ENCODE results near the gene CLCN7.

CLCN7 gene

DNA sequence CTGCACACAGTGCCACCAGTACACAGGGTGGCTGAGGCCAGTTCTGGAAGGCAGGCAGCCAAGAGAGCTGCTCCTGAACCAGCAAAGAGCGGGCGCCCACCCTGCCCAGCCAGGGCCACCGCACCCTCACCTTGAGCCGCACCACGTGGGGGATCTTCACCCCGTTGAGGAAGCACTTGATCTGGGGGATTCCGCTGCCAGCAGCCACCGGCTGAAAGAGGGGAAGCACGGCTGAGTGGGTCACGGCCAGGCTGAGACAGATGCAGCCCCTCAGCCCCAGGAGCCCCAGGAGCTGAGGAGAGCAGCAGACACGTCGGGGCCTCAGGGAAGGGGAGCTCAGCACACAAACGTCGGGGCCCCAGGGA, 15.9 kb downstream of the CLCN7 start:
- DNase-seq, result no peak

DNA sequence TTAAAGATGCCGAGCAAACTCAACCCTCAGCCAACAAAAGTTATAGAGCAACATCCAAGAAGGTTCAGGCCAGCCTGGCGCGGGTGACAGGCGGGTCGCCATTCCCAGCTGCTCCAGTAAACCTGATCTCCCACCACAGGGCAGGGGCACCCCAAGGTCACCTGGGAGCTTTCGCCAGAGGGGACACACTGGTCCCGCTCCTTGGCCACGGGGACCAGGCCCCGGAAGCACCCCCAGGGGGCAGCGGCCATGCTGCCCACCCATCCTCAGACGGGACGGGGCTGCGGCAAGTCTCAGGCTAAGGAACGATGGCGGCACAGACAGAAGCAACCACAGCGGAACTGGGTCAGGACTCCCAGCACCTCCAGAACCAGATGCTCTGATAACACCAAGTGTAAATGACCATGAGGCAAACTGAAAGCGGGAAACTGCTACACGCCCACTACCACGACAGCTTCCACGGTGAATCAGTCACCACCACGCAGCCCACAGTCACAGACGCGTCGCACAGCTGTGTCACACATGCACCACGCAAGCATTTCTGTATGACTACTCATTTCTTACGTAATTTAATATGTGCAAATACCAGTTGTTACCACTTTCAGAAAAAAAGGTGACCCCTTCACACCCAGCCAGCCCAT, 16.4 kb downstream of the CLCN7 start:
- no peak for DNase-seq

DNA sequence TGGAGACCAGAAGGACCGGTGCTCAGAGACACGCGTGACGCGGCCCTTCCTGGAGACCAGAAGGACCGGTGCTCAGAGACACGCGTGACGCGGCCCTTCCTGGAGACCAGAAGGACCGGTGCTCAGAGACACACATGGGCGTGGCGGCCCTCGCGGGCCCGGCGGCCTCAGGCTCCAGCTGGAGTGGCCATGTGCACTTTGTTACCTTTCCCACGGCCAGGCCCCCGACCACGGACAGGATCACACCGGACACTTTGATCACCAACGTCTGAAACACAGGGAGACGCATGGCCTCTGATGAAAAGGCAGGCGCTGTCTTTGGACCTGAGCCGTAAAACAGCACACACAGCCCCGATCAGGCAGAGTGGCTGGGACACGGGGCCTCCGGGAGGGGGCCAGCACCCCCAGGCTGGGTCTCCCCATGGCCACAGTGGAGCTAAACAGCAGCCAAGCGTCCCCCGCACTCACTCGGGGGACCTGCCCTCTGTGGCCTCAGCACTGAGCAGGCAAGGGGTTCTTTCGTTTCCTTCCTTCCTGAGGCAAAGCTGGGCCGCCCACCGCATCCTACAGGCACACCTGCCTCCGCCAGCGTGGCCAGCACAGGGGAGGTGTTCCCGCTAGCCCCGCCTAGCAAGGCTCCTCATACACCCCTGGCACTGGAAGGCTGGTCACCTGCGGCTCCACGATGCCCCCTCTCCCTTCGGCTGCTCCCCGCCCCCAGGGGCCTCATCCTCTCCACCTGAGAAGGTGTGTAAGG, 17.2 kb downstream of the CLCN7 start:
- DNase-seq, result no peak

DNA sequence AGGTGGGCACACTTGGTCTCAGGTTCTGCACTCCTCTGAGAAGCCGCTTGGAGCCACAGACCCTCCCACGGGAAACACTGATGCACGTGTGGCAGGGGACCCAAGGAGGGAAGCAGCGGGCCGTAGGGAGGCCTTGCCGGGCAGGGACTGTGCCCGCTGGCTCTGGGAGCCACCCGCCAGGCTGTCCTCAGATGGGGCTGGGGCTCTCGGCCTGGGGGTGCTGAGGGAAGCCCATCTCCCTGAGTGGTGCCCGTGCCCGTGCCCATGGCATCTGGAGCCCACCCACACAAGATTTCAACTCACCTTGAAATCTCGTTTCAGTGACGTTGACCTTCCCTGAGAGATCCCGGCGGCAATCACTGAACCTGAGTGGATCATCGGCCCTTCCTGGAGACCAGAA, 17.9 kb downstream of the CLCN7 start:
- no peak for DNase-seq

DNA sequence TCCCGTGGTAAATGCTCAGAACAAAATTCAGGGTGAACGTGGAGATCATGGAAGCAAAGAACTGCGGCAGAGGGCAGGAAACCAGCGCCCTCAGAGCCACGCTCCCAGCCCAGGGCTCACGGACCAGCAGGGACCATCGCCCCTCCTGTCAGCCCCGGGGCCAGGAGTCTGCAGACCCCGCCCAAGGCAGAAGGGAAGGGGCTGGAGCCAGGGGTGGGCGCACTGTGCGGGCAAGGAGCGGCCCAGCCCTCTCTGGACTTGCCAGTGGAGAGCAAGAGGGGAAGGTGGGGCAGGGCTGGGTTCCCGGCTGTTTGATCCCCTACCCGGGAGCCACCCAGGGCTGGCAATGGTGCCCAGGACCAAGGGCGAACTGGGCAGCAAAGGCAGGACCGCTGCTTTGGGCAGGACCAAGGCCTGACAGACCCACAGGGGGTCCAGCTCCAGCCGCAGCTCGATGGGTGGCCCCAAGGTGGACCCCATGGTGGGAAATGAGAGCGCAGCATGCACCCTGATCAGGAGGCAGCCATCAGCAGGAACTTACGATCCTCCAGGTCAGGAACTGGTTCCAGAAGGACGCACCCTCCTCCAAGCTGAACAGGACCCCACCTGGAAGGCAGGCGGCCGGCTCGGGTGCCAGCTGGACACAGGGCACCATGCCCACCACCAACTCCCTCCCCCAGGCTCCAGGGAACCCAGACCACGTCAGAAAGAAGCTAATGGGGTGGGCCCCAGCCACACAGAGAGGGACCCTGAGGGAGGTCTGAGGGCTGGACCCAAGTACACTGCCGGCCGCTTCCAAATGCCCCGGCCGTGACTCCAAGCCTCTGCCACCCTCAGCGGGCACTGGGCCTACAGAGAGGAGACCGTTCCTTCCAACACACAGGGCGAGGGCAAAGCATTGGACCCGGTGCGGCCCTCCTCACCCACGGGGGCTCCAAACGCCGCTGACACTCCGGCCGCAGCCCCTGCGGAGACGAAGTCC, 19.3 kb downstream of the CLCN7 start:
- DNase-seq, result no peak

DNA sequence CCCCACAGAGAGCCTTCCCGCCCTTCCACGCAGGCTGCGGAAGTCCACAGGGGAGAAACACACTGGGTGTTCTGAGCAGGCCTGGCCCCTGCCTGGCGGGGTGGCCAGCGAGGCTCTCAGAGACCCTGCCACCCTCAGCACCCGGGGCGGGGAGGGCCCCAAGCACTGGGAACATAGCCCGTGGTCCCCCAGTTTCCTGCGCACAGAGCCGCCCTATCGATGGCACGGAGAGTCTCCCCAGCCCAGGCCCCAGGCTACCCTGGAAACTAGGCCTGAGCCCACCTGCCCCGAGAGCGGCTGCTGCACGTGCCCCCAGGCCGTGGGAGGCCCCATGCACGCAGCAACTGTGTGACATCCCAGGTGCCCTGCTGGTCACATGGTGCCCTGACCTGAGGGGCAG, 20.3 kb downstream of the CLCN7 start:
- DNase-seq, result no peak

DNA sequence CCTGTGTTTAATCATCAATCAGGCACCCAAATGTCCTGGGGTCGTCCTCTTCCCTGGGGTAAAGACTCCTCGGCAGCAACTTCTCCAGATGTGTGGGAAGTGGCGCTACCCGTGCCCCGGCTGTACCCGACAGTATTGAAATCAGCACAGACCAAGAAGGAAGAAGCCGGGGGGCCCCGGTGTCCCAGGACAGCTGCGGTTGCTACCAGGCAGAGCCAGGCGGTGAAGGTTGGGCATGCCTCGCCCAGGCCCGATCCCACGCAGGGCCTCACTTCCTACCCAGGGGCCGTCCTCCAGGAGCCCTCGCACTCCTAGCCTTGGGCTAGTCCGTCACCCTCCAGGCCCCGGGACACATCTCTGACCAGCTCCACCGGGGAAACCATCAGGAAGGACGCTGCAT, 21.5 kb downstream of the CLCN7 start:
- no peak for DNase-seq

DNA sequence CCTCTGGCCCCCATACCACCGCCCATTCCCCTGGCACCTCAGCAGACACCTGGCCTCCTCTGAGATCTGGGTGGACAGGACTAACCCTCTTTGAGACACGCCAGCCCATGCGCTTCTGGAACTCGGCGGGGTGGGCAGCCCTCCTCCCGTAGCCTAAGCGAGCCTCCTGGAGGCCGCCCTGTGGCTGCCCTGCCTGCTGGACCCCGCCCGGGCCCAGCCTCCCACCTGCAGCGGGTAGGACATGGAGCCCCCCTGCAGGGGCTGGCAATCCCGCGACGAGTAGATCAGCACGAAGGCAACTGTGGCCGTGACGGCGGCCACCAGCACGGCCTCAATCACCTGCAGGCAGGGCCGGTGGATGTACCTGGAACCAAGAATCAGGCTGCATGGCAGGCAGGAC, 22.3 kb downstream of the CLCN7 start:
- no peak for DNase-seq

DNA sequence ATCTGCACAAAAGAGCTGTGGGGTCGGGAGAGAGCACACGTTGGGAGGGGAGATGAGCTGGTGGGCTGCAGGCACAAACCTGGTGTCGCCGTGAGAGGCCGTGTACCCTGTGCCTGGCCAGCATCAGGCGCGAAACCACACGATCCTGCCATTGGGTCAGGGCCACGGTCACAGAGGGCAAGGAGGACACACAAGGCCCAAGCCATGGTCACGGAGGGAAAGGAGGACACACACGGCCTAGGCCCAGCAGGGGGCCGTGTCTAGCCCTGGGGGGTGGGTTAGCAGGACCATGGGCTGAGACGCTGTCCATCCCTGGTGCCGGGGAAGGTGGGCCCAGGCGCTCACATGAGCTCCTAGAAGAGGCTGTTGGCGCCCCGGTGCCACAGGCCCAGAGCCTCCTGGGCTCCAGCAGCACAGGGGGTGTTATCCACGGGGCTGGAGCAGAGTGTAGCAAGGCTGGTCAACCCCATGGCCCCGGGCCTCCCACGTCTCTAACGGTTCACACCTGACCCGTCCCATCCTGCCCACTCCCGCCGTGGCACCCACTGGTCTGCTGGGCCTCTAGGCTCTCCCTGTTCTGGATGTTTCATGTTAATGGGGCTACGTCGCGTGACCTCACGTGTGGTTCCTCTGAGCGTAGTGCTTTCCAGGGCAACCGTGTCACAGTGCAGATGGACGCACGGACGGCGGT, 23.0 kb downstream of the CLCN7 start:
- DNase-seq, result no peak

DNA sequence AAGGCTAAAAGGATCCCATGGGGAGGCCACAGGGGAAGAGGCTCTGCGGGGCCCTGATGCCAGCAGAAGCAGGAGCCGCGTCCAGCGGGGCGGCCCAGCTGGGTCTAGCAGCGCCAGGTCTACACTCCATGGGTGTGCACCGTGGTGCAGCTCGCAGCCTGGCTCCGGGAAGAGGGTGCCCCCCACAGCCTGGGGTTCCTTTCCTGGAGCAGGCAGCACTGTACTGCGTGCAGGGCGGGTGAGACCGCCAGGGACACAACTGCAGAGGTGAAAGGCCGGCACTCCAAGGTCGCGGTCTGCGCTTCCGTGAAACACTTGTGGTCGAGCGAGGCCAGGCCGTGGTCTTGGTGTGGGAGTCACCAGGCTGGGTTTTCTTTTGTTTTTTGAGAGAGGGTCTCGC, 24.0 kb downstream of the CLCN7 start:
- no peak for DNase-seq

DNA sequence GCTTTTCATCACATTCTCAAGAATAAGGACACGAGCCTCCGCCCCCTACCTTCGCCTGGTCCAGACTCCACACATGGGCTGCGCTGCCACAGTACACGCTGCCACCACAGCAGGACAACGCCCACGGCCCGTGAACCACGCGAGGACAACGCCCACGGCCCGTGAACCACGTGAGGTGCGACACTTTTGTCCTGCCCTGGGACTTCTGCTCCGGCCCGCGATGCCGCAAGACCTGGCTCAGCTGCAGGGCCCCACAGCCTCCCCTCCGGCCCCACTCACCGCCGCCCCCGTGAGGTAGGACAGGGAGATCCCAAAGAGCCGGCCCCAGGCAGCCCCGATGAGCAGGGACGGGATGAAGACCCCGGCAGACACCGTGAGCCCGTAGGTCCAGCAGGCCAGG, 24.6 kb downstream of the CLCN7 start:
- no peak for DNase-seq

DNA sequence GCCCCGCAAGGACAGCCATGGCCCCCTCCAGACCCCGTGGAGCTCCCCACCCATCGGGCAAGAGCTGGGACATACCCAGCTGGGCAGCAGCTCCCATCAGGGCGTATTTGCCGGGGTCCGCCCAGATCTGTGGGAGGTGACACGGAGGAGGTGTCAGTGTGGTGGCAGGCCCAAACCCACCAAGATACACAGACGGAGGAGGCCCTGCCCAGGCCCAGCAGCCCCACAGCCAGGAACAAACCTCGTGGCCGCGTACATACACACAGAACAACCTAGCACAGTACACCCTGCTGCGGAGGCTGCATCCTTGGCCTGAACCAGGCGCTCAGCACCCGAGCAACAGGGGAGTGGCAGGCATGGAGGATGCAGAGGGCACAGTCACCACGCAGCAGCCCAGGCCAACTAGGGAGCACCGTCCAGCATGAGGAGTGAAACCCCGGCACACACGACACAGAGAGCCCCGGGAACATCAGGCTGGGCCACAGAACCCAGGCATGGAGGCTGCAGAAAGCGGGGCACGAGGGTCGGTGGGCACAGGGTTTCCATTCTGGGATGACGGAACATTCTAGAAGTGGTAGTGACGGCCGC, 25.5 kb downstream of the CLCN7 start:
- no peak for DNase-seq

DNA sequence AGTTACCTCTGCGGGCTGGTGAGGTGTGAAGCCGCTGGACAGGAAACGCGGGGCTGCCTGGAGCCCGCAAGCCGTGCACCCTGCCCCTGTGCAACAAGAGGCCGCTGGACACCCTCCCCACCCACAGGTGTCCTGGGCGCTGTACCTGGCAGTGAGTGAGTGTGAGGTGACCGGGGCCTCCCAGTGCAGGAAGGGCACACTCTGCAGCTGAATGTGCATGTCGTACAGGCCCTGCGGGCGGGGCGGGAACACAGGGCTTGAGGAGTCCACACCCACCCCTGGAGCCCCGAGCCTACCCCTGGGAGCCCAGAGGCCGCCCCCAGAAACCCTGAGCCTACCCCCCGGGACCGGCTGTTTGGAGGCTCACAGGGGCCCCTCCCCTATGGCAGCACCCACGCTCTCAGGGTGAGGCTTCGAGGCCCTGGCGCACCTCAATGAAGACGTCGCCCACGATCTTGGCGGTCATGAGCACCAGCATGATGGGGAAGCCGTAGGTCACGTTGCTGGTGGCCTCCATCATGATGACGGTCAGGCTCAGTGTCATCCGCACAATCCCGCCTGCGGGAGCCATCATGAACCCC, 26.2 kb downstream of the CLCN7 start:
- DNase-seq, result no peak

DNA sequence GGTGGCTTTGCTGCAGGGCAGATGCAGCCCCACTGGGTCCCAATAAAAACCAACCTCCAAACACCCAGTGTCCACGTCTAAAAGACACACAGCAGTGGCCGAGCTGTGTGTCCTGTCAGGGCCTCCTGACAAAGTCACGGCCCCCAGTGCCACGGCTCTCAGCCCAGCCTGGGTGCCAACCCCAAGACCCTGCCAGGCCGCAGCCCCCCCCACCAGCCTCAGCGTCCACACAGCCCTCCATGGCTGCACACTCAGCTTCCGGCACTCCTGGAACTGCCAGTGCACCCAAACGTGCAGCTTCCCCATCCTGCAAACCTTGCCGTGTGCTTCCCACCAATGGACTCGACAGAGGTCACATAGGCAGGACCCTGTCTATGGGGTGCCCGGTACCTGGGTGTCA, 26.9 kb downstream of the CLCN7 start:
- no peak for DNase-seq

DNA sequence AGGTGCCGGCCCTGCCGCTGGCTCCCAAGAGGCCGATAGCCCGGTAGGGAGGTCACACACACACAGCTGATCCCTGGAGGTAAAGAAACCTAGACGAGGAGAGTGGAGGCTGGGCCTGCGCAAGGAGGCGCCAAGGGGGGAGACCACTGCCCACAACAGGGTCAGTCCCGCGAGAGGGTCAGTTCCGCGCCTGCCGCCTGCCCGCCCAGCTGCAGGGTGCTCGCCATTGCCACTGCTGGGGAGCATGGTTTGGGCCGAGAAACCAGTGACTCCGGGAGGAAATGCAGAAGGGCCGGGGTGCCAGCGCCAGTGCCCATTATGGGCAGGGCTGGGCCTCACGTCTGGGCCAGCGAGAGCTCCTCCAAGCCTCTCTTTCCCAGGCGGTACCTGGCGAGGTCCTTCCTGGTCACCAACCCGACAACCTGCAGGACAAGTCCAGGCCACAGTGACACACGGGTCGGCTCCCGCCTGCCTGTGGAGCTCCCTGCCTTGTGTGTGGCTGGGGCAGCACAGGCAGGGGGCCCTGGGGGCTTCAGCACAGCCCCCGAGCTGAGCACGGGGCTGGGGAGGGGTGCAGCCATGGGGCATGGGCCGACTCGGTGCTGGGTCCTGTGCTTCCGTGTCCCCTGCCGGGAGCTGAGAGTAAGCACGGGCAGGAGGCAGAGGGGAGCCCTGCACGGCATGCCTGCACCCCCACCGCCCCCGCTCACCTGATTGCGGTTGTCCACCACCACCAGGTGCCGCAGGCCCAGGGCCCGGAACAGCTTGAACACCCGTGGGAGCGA, 28.3 kb downstream of the CLCN7 start:
- no peak for DNase-seq

DNA sequence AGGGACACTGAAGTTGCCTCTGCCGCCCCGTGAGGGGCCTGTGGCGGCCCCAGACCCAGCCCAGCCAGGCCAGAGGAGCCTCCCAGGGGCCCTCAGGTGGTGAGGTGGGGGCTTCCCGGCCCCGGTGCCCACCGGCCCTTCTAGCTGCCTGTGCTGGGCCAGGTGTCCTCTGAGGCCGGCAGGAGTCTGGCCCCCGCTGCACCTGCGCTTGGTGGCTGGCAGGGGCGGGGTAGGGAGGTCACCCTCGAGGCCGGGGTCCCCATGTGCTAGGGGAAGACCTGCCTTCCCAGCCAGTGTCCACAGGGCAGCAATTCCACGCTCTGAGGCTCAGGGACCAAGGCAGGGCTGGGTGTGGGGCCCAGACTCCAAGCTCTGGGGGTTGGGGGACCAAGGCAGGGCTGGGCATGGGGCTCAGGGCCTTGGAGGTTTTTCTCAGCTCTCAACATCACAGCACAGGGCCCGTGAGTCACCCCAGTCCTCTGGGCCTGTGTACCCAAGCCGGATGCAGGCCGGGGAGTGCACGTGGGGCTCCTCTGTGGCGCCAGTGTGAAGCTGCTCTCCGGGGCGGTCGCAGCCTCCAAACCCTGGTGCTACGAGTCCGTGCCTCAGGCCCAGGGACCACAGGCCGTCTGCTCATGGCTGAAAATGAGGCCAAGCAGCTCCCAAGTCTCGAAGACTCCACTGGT, 29.2 kb downstream of the CLCN7 start:
- DNase-seq, result no peak

DNA sequence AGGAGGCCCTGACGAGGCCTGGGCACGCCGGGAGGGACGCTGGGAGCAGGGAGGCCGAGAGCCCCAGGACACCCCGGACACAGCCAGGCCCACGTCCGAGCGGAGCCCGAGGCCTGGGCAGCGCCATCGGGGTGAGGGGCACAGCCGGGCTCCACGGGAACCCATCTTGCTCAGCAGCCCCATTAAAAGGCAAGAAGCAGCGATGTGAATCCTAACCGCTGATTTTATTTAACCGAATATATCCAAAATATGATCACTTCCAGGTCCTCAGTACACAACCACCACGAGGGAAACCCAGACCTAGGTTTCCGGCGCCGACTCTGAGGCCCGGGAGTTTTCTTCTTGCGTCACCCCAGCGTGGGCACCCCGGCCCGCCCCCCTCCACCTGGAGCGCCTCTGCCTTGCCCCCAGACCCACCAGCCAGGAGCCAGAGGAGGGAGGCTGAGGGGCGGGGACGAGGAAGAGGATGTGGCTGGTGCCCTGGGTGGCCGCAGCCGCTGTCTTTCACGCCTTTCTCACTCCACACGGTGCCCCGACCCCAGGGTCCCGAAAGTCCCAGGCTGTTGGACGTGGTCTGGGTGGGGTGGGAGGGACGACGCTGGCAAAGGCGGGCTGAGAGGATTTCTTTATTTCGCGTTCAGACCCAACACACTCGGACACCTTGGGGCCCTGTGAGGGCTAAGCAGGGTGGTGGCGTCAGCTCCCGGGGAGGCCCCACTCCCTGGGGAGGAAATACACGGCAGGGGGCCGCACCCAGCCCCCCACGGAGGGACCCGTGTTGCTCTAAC, 29.9 kb downstream of the CLCN7 start:
- DNase-seq, result no peak

DNA sequence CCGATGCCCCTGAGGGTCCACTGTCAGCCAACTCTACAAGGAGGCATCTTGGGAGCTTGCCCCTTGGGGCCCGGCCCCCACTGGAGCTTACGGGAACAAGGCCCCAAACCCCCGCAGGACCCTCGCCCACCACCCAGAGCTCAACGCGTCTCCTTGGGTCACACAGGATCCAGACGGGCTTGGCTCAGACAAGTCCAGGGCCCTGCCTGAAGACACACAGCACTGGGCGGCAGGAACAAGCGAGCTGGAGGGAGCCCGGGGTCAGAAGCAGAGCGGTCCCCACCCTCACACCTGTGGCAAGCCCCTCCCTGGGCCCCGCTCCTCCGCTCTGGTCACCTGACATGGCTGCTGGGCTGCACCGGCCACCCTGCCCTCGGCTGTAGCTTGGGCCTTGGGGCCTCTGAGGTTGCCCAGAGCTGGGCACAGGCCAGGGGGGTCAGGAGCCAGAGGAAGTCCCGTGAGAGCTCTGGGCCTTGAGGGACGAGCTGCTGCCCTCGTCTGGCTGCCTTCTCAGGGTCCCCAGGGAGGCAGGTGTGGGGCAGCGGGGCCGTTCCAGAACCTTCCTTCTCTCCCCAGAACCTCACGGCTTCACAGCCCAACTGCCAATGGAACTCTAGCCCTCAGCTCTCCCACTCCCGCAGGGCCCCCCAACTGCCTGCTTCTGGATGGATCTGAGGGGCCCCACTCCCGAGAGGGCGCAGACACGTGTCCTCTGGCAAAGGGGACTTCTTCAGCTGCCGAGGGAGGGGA, 30.7 kb downstream of the CLCN7 start, which contains the start of gene CCDC154:
CCDC154 (minus strand) TSS at position 577 of the 750 bp plus-strand sequence; CDS start at position 343, 234 bp downstream.
- no peak for DNase-seq

DNA sequence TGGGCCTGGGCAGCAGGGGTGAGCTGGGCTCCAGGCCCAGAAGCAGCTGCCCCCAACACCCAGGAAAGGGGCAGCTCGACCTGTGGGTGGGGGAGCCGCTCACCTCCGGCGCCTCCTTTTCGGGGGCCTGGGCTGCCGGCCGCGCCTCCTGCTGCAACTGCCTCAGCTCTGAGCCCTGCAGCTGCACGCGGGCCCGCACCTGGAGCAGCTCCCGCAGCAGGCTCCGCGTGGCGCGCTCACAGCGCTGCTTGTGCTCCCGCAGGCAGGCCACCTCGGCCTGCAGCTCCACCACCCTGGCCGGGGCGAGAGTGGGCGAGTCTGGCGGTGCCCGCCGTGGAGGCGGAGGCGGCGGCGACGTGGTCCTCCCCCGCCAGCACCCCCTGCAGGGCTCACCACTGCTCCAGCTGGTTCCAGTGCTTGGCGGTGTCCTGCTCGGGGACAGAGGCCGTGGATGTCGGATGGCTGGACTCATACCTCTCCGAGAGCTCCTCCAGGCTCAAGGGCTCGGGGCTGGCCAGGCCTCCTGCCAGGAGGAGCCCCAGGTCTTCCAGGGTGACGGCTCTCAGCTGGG, 31.3 kb downstream of the CLCN7 start:
- DNase-seq, result no peak

Data from activated naive CD4-positive, alpha-beta T cell (primary cell).